ENCODE results near the gene CHODL.
A peak's percentile ranks its signal among the peaks of the same experiment; 100 is the strongest.

CHODL gene

GRCh38 chr21:18235545-18235944 lies 9.1 kb upstream of the CHODL start:
- ChIA-PET POLR2A (no interaction called here), CTCF (interaction anchor here (1.6 kb wide), 1 partner anchor 9 kb away, joined by 3 read pairs; no protein-coding TSS in a partner anchor)
- Histone ChIP-seq H3K36me3 (ENCODE audit: control insufficient read depth in 2 of 2, insufficient read depth in 1 of 2, low read length in 2 of 2) (no peaks in the 10 kb centered on the region), H3K9me3 (ENCODE audit: control insufficient read depth, insufficient read depth, low read depth, low read length) (no peaks in the 10 kb centered on the region), H3K4me3 (ENCODE audit: low read depth, low read length) (no peak overlapping the region), H3K27ac (ENCODE audit: extremely low read depth, low read depth, low read length) (no peak overlapping the region), H3K4me1 (ENCODE audit: control insufficient read depth, insufficient read depth, low read length) (no peaks in the 10 kb centered on the region)
- TF ChIP-seq ZNF664 (tag by site-specific recombination; IDR thresholded peaks at IDR 0.05), result no peak
- no peak for TF ChIP-seq ZNF510 (tag by site-specific recombination; IDR thresholded peaks at IDR 0.05; ENCODE audit: insufficient replicate concordance)
- TF ChIP-seq ZNF785 (tag by site-specific recombination; IDR thresholded peaks at IDR 0.05), result no peak
- TF ChIP-seq ZNF184 (tag by site-specific recombination; IDR thresholded peaks at IDR 0.05), result no peak
- TF ChIP-seq ZIC2 (tag by site-specific recombination; IDR thresholded peaks at IDR 0.05), result no peak
- TF ChIP-seq ZBTB1 (tag by site-specific recombination; IDR thresholded peaks at IDR 0.05), result no peak
- TF ChIP-seq ZNF335 (tag by site-specific recombination; conservative IDR thresholded peaks at IDR 0.05), result no peak
- no peak for TF ChIP-seq ZEB2 (tag by site-specific recombination; IDR thresholded peaks at IDR 0.05)
- TF ChIP-seq SP2 (tag by site-specific recombination; IDR thresholded peaks at IDR 0.05), result no peak

- H3K36me3 ChIP-seq (ENCODE audit: control insufficient read depth in 2 of 2, insufficient read depth in 1 of 2, low read length in 2 of 2), result no peaks in the 10 kb centered on the region
- peak overlapping the region; percentile 34; the same call in 1 of the 2 replicates for H3K27ac ChIP-seq (ENCODE audit: extremely low read depth, low read depth, low read length)
- ChIA-PET POLR2A (no interaction called here), CTCF (no interaction called here)
- no peaks in the 10 kb centered on the region for H3K9me3 ChIP-seq (ENCODE audit: control insufficient read depth, insufficient read depth, low read depth, low read length)
- peak overlapping the region; percentile 44 for H3K4me3 ChIP-seq (ENCODE audit: low read depth, low read length)
- no peaks in the 10 kb centered on the region for H3K4me1 ChIP-seq (ENCODE audit: control insufficient read depth, insufficient read depth, low read length)
- TF ChIP-seq ZNF747 (tag by site-specific recombination; IDR thresholded peaks at IDR 0.05) (no peak), ZNF624 (tag by site-specific recombination; IDR thresholded peaks at IDR 0.05) (no peak), ZNF585B (tag by site-specific recombination; IDR thresholded peaks at IDR 0.05) (no peak), ZNF391 (tag by site-specific recombination; IDR thresholded peaks at IDR 0.05; ENCODE audit: borderline replicate concordance, low read depth) (no peak), ZNF629 (tag by site-specific recombination; IDR thresholded peaks at IDR 0.05) (no peak)
These were observed 883 bp downstream of the CHODL start for GRCh38 chr21:18245464-18245967.

DNA sequence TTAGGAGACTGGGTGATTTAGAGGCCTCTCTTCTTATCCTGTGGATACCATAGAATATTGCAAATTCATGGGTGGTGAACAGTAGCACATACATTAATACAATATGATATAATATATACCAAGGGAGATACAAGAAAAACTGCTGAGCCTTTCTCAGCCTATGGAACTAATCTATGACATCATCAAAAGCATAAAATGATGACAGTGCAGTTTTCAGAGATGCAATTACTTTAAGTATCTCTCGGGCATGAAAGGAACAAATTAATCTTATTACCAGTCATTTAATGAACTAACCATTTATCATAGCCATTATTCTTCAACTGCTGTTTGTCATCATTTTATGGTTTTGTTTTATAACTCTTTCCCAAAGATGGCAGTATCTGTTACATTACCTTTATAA lies 3.5 kb downstream of the CHODL start:
- no peaks in the 10 kb centered on the region for H3K9me3 ChIP-seq (ENCODE audit: control insufficient read depth, insufficient read depth, low read depth, low read length)
- CTCF ChIA-PET, result no interaction called here
- H3K4me1 ChIP-seq (ENCODE audit: control insufficient read depth, insufficient read depth, low read length), result no peaks in the 10 kb centered on the region
- no peak for TF ChIP-seq ZNF658 (tag by site-specific recombination; IDR thresholded peaks at IDR 0.05)
- TF ChIP-seq TRIM28 (IDR thresholded peaks at IDR 0.05; ENCODE audit: borderline replicate concordance, low read length), result no peak
- TF ChIP-seq ZNF214 (tag by site-specific recombination; IDR thresholded peaks at IDR 0.05; ENCODE audit: borderline replicate concordance), result no peak
- no peak for TF ChIP-seq KLF9 (tag by site-specific recombination; IDR thresholded peaks at IDR 0.05; ENCODE audit: low read depth)
- TF ChIP-seq ZNF350 (tag by site-specific recombination; IDR thresholded peaks at IDR 0.05), result no peak
- no peak for TF ChIP-seq HOXD13 (CRISPR knock-in tag; IDR thresholded peaks at IDR 0.05; ENCODE audit: borderline replicate concordance)
- TF ChIP-seq ZSCAN18 (tag by site-specific recombination; IDR thresholded peaks at IDR 0.05), result no peak
- TF ChIP-seq, protein P1, sequence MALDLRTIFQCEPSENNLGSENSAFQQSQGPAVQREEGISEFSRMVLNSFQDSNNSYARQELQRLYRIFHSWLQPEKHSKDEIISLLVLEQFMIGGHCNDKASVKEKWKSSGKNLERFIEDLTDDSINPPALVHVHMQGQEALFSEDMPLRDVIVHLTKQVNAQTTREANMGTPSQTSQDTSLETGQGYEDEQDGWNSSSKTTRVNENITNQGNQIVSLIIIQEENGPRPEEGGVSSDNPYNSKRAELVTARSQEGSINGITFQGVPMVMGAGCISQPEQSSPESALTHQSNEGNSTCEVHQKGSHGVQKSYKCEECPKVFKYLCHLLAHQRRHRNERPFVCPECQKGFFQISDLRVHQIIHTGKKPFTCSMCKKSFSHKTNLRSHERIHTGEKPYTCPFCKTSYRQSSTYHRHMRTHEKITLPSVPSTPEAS (tag by site-specific recombination; IDR thresholded peaks at IDR 0.05), result no peak
- TF ChIP-seq ZSCAN30 (tag by site-specific recombination; IDR thresholded peaks at IDR 0.05), result no peak
- TF ChIP-seq ZNF776 (tag by site-specific recombination; IDR thresholded peaks at IDR 0.05; ENCODE audit: borderline replicate concordance), result no peak
- TF ChIP-seq ZNF76 (tag by site-specific recombination; IDR thresholded peaks at IDR 0.05; ENCODE audit: borderline replicate concordance, low read depth), result no peak
- TF ChIP-seq SP2 (tag by site-specific recombination; IDR thresholded peaks at IDR 0.05), result no peak
- no peak for TF ChIP-seq ZNF544 (tag by site-specific recombination; IDR thresholded peaks at IDR 0.05)
- no peak overlapping the region for H3K27ac ChIP-seq (ENCODE audit: extremely low read depth, low read depth, low read length)
- H3K36me3 ChIP-seq (ENCODE audit: control insufficient read depth in 2 of 2, insufficient read depth in 1 of 2, low read length in 2 of 2), result no peaks in the 10 kb centered on the region
- POLR2A ChIA-PET, result no interaction called here
- H3K4me3 ChIP-seq (ENCODE audit: low read depth, low read length), result no peak overlapping the region

Data from HEK293 (cell line).